ENCODE measurements around the gene LIFR. TPM values are rescaled to one million over a fixed set of nuclear protein-coding genes. Genes with fewer than 3 reads are reported as not detected.

LIFR gene
- polyA plus RNA-seq, 1 donor (not counting 4 experiments of a cell fraction or from before 2014, with no cell fraction given): 1.1 TPM

- no peaks in the 10 kb centered on the region for H3K79me2 ChIP-seq (ENCODE audit: control insufficient read depth, insufficient read depth, low read length)
- H3K27ac ChIP-seq (ENCODE audit: control insufficient read depth, insufficient read depth, low read length): no peak overlapping the region
- H3K9me1 ChIP-seq (ENCODE audit: control insufficient read depth, extremely low read depth, insufficient read depth, low read length): no peaks in the 10 kb centered on the region
- dilution Hi-C loops (cut with MboI; ENCODE audit: extremely low pct_ligation_motif_present, low sequenced_read_pairs): no loop called here
- H3K4me3 ChIP-seq (ENCODE audit: control insufficient read depth in 2 of 3, extremely low read depth in 1 of 3, insufficient read depth in 2 of 3, low read depth in 1 of 3, low read length in 3 of 3): no peak overlapping the region
- FAIRE-seq (no peak), DNase-seq (ENCODE audit: low read depth, low spot score) (no peak)
- no peak for TF ChIP-seq CTCF (optimal IDR thresholded peaks at IDR 0.05 in 1 of 3, IDR thresholded peaks at IDR 0.05 in 1 of 3, conservative IDR thresholded peaks at IDR 0.05 in 1 of 3; ENCODE audit: extremely low read depth in 1 of 3, insufficient read depth in 2 of 3, low read length in 3 of 3)
- no peak for TF ChIP-seq EZH2 (IDR thresholded peaks at IDR 0.05; ENCODE audit: low read length)
- no peak overlapping the region for H3K4me2 ChIP-seq (ENCODE audit: control insufficient read depth, extremely low read depth, insufficient read depth, low read depth, low read length)
- H3K36me3 ChIP-seq (ENCODE audit: control insufficient read depth in 2 of 2, extremely low read depth in 1 of 2, insufficient read depth in 2 of 2, low read length in 2 of 2): no peaks in the 10 kb centered on the region
- H3K9ac ChIP-seq (ENCODE audit: control insufficient read depth, extremely low read depth, insufficient read depth, low read length): no peak overlapping the region
- H4K20me1 ChIP-seq (ENCODE audit: control insufficient read depth, extremely low read depth, insufficient read depth, low read length): no peaks in the 10 kb centered on the region
- no peak overlapping the region for H2AFZ ChIP-seq (ENCODE audit: control insufficient read depth, low read length)
- no peaks in the 10 kb centered on the region for H3K27me3 ChIP-seq (ENCODE audit: control insufficient read depth, extremely low read depth, insufficient read depth, low read length)
- H3K4me1 ChIP-seq (ENCODE audit: control insufficient read depth, extremely low read depth, insufficient read depth, low read length): peaks cover 10% of the 10 kb centered on the region
- no peaks in the 10 kb centered on the region for H3K9me3 ChIP-seq (ENCODE audit: control insufficient read depth, low read depth, low read length)
Observed at GRCh38 chr5:38458174-38458573, 98.3 kb downstream of the LIFR start.

DNA sequence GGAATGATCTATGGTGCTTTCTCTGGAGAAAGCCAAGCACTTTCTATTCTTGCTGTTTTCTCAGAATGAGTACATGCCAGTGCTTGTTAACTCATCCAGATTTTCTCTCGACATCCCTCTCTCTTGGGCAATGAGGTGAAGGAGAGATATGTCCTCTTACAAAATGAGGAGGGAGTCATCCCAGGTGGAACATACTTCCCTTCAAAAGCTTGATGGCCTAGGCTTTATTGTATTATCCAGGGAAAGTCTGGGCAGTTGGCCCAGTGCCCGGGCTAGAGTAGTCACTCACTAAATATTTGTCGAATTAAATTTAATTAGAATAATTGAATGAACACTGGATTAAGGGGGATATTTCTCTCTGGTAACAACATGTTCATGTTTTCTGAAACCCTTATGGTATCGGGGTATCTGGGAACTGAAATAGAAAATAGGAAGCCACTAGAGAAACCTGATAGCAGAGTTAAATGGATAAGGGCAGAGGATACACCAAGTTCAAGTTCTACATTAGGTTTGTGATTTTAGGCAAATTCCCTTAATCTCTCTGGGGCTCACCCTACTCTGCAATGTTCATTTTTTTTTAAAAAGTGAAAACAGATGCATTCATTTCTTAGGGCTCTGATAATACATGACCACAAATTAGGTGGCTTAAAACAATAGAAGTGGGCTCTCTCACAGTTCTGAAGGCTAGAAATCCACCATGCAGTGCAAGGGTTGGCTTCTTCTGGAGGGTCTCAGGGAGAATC is 99.6 kb downstream of the LIFR start:
- no peaks in the 10 kb centered on the region for H4K20me1 ChIP-seq (ENCODE audit: control insufficient read depth, extremely low read depth, insufficient read depth, low read length)
- H3K79me2 ChIP-seq (ENCODE audit: control insufficient read depth, insufficient read depth, low read length): no peaks in the 10 kb centered on the region
- H3K36me3 ChIP-seq (ENCODE audit: control insufficient read depth in 2 of 2, extremely low read depth in 1 of 2, insufficient read depth in 2 of 2, low read length in 2 of 2): no peaks in the 10 kb centered on the region
- H3K9ac ChIP-seq (ENCODE audit: control insufficient read depth, extremely low read depth, insufficient read depth, low read length): no peak overlapping the region
- H3K27ac ChIP-seq (ENCODE audit: control insufficient read depth, insufficient read depth, low read length): no peak overlapping the region
- dilution Hi-C loops (cut with MboI; ENCODE audit: extremely low pct_ligation_motif_present, low sequenced_read_pairs): no loop called here
- no peak overlapping the region for H3K4me2 ChIP-seq (ENCODE audit: control insufficient read depth, extremely low read depth, insufficient read depth, low read depth, low read length)
- TF ChIP-seq EZH2 (IDR thresholded peaks at IDR 0.05; ENCODE audit: low read length) (no peak), CTCF (optimal IDR thresholded peaks at IDR 0.05 in 1 of 3, IDR thresholded peaks at IDR 0.05 in 1 of 3, conservative IDR thresholded peaks at IDR 0.05 in 1 of 3; ENCODE audit: extremely low read depth in 1 of 3, insufficient read depth in 2 of 3, low read length in 3 of 3) (no peak)
- no peak overlapping the region for H2AFZ ChIP-seq (ENCODE audit: control insufficient read depth, low read length)
- FAIRE-seq (no peak), DNase-seq (ENCODE audit: low read depth, low spot score) (no peak)
- no peaks in the 10 kb centered on the region for H3K9me3 ChIP-seq (ENCODE audit: control insufficient read depth, low read depth, low read length)
- no peaks in the 10 kb centered on the region for H3K9me1 ChIP-seq (ENCODE audit: control insufficient read depth, extremely low read depth, insufficient read depth, low read length)
- H3K27me3 ChIP-seq (ENCODE audit: control insufficient read depth, extremely low read depth, insufficient read depth, low read length): no peaks in the 10 kb centered on the region
- no peak overlapping the region for H3K4me3 ChIP-seq (ENCODE audit: control insufficient read depth in 2 of 3, extremely low read depth in 1 of 3, insufficient read depth in 2 of 3, low read depth in 1 of 3, low read length in 3 of 3)
- H3K4me1 ChIP-seq (ENCODE audit: control insufficient read depth, extremely low read depth, insufficient read depth, low read length): peaks cover 5% of the 10 kb centered on the region
